Measurements from ENCODE around the gene COL5A1.
"Not testable (repeated sequence)": the region's sequence is repeated elsewhere in the genome, so short reads cannot be mapped to it uniquely, and the experiment has no call there.

The COL5A1 gene

DNA sequence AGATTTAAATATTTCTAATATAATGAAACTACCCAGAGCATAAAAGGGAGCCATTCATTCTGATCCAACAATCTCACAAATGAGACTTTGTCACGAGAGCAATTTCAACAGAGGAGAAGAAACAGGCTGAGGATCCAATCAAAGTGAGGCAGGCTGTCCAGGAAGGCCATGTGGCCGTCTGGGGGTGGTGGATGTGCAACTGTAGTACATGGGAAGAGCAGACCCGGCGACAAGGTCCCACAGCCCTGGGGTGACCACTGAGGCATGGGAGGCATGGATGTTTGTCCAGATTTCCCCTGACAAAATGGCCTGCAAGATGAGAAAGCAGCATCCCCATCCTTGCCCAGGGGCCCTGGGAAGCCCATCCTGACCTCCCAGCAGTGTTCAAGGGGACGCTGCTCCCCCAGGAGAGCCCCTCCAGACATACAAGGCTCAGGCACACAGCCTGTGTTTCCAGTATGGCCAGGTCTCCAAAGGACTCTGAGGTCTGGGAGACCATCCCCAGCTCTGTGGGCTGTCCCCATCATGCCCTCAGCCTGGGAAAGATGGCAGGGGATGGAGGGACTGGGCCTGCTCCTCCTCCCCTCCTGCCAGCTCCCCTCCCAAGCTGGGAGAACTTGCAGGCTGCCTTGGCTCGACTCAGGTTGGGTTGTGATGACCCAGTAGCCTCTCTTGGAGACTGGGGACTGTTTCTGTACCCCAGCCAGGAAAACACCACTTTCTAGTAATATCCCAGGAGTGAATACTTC is 211.5 kb downstream of the COL5A1 start:
- Histone ChIP-seq H3K4me1 (no peaks in the 10 kb centered on the region), H3K4me3 (no peak overlapping the region), H3K36me3 (replicated peaks) (no peaks in the 10 kb centered on the region), H3K9me3 (no peaks in the 10 kb centered on the region), H3K27me3 (ENCODE audit: low read depth) (no peaks in the 10 kb centered on the region)
- DNase-seq (ENCODE audit: low spot score in 2 of 2) = no peak
- in situ Hi-C loops (cut with MboI; ENCODE audit: low sequenced_read_pairs) = no loop called here

DNA sequence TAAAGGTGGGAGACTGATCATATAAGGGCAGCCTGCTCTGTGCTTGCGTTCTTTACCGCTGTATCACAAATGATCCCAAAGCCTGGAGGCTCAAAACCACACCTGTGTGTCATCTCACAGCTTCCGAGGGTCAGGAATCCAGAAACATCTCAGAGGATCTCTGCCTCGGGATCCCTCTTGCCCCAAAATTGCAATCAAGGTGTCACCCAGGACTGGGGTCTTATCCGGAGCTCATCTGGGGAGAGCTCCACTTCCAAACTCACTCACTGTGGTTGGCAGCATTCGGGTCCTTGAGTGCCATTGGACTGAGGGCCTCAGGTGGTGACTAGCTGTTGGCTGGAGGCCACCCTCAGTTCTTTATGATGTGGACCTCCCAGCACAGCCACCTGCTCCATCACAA is 212.3 kb downstream of the COL5A1 start:
- no peak for DNase-seq (ENCODE audit: low spot score in 2 of 2)
- H3K4me1 ChIP-seq = no peaks in the 10 kb centered on the region
- H3K9me3 ChIP-seq = no peaks in the 10 kb centered on the region
- in situ Hi-C loops (cut with MboI; ENCODE audit: low sequenced_read_pairs) = no loop called here
- no peaks in the 10 kb centered on the region for H3K36me3 ChIP-seq (replicated peaks)
- no peak overlapping the region for H3K4me3 ChIP-seq
- H3K27me3 ChIP-seq (ENCODE audit: low read depth) = no peaks in the 10 kb centered on the region

DNA sequence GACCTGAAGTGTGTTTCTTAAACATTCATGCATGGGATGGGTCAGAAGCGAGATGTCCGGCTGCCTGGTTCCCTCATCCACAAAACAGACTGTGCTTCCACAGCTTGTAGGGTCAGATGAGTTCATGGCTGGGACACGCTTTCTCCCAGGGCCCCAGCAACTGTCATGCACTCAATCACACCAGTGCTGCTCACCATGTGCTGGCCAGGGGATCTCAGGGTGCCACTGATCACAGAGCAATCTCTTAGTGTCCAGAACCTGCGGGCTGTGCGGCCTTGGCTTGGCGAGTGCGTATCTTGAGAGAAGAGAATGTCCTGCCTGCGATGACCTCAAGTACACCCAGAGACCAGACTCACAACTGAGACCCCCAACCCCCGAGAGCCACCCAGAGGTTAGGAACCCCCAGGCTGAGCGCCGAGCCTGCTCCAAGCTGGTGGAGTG is 213.0 kb downstream of the COL5A1 start:
- Histone ChIP-seq H3K27me3 (ENCODE audit: low read depth) (no peaks in the 10 kb centered on the region), H3K4me1 (no peaks in the 10 kb centered on the region), H3K4me3 (no peak overlapping the region), H3K36me3 (replicated peaks) (no peaks in the 10 kb centered on the region), H3K9me3 (no peaks in the 10 kb centered on the region)
- DNase-seq (ENCODE audit: low spot score in 2 of 2) = no peak
- in situ Hi-C loops (cut with MboI; ENCODE audit: low sequenced_read_pairs) = no loop called here

DNA sequence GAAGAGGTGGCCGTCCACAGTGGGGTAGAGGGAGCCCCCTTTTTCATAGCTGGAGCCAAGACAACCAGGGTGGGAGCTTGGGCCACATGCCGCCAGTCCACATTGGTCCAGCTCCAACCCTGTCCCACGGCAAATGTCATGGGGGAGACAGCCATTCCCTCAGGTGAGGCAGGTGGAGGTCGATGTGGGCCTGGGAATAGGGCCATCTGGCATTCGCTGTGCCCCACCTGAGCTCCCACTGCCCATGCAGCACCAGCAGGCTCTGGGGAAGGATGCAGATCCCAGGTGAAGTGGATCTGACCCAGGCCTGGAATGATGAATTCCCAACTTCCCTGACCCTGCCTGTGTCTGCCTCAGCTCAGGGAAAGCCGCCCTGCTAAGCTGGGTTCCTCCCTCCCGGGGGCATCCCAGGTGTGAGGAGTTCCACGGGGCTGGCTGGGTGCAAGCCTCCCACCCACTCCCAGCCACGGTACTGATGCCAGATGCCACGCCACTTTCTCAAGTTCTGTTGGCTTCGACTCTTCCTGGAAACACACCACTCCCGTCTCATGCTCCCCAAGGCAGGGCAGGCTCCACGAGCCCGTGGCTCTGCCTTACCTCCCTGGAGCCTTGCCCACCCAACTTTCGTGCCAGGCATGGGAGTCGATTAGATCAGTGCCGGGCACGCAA is 213.8 kb downstream of the COL5A1 start:
- Histone ChIP-seq H3K4me1 (no peaks in the 10 kb centered on the region), H3K4me3 (no peak overlapping the region), H3K36me3 (replicated peaks) (no peaks in the 10 kb centered on the region), H3K27me3 (ENCODE audit: low read depth) (no peaks in the 10 kb centered on the region), H3K9me3 (no peaks in the 10 kb centered on the region)
- DNase-seq (ENCODE audit: low spot score in 2 of 2) = no peak
- in situ Hi-C loops (cut with MboI; ENCODE audit: low sequenced_read_pairs) = no loop called here

DNA sequence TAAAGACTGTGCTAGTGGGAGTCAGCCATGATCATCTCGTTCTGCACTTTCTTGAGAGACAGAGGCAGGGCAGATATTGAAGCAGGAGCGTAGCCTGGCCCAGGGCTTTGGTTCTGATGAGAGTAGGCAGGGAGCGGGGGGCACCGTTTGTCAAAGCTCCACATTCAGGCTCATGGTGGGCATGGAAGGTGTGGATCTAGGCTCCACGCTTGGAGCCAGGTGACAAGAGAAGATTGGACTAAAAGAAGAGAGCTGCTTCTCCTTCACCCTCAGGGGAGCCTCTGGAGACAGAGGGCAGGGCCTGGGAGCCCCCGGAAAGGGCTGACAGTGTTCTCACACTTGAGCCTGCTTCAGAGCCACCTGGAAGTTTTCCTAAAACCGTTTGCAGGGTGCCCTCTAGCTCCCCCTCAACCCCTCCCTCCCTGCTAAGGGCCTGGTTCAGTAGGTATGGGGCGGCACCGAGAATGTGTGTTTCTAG is 214.3 kb downstream of the COL5A1 start:
- H3K36me3 ChIP-seq (replicated peaks) = no peaks in the 10 kb centered on the region
- no peaks in the 10 kb centered on the region for H3K9me3 ChIP-seq
- H3K4me1 ChIP-seq = no peaks in the 10 kb centered on the region
- no peak for DNase-seq (ENCODE audit: low spot score in 2 of 2)
- in situ Hi-C loops (cut with MboI; ENCODE audit: low sequenced_read_pairs) = no loop called here
- H3K4me3 ChIP-seq = no peak overlapping the region
- H3K27me3 ChIP-seq (ENCODE audit: low read depth) = no peaks in the 10 kb centered on the region

DNA sequence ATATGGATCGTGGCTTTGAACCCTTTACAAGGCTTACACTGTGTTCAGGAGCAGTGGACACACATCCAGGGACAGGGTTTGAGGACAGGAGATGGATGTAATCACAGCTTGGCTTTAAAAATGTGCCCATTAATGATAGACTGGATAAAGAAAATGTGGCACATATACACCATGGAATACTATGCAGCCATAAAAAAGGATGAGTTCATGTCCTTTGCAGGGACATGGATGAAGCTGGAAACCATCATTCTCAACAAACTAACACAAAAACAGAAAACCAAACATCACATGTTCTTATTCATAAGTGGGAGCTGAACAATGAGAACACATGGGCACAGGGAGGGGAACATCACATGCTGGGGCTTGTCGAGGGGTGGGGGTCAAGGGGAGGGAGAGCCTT is 215.8 kb downstream of the COL5A1 start:
- in situ Hi-C loops (cut with MboI; ENCODE audit: low sequenced_read_pairs); DNase-seq (ENCODE audit: low spot score in 2 of 2); H3K36me3 ChIP-seq (replicated peaks); H3K4me1 ChIP-seq; H3K9me3 ChIP-seq; H3K4me3 ChIP-seq; H3K27me3 ChIP-seq (ENCODE audit: low read depth): not testable (repeated sequence)

DNA sequence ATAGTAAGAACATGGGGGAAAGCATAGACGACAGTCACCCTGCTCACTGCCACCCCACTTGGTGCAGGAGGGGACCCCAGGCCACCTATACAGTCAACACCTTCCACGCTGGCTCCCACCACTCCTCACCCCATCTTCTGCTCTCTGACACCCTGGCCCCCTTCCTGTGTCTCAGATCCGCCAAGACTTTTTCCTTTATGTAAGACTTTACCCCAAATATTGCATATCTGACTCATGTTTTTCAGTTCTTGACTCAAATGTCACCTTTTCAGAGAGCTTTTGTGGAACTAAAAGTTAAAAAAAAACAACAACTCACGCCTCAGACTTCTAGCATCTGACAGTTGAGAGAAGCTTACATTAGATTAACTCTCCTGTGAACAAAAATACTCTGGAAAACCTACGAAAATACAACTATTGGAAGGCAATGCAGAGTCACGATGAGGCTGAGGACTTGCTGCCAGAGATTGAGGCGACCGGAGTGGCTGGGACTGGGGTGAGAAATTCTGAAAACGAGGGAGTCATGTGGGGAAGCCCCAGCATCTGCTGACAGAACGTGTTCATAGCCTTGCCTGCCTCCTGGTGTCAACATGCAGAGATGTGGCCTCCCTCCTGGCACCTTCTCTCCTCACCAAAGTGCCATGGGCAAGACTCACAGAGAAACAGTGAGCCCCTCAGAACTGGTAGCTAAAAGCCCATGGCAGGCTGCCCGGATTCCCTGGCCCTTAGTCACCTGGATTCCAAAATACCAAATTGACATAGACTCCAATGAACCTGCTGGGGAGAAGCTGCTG is 216.6 kb downstream of the COL5A1 start:
- Histone ChIP-seq H3K9me3 (no peaks in the 10 kb centered on the region), H3K27me3 (ENCODE audit: low read depth) (no peaks in the 10 kb centered on the region), H3K4me1 (no peaks in the 10 kb centered on the region), H3K36me3 (replicated peaks) (no peaks in the 10 kb centered on the region), H3K4me3 (no peak overlapping the region)
- in situ Hi-C loops (cut with MboI; ENCODE audit: low sequenced_read_pairs) = no loop called here
- DNase-seq (ENCODE audit: low spot score in 2 of 2) = no peak

DNA sequence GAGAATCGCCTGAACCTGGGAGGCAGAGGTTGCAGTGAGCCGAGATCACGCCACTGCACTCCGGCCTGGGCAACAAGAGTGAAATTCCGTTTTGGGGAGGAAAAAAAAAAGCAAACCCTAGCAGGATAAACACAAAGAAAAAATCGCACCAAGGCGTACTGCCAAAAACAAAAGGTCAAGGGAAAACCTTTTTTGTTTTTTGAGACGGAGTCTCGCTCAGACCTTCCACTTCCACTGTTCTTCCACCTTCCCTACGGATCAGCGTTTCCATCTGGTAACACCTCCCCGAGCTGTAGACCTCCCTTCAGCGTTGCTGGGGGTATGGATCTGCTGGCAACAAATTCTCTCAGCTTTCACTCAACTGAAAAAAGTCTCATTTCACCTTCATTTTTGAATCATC is 218.9 kb downstream of the COL5A1 start:
- H3K27me3 ChIP-seq (ENCODE audit: low read depth) = no peaks in the 10 kb centered on the region
- H3K36me3 ChIP-seq (replicated peaks) = no peaks in the 10 kb centered on the region

DNA sequence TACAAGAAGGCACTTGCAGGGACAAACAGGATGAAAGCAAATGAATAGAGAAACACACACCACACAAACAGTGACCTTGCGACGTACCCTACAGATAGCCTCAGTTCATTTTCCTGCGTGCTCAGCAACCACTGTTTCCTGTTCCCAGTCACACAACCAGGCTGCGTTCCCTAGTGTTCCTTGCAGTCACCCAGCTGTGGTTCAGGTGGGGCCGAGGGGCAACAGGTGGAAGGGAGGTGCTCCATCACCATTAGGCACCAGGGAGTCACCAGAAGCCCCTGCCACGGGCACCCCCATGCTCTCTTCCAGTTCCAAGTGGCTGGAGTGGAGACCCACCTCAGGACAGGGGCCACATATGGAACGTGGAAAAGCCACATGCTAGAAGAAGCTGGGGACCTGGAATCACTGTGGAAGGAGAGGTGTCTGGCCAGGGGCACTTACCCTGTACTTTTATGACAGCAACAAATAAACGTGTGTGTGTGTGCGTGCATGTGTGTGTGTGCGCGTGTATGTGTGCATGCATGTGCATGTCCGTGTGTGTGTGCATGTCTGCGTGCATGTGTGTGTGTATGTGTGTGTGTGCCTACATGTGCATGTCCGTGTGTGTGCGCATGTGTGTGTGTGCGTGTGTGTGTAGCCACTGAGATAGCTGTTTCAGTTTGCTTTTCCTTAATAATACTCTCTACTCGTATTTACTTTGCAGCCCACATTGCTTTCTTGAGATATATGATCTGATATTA is 220.2 kb downstream of the COL5A1 start:
- H3K36me3 ChIP-seq (replicated peaks) = no peaks in the 10 kb centered on the region
- in situ Hi-C loops (cut with MboI; ENCODE audit: low sequenced_read_pairs) = no loop called here
- H3K4me3 ChIP-seq = no peak overlapping the region
- H3K9me3 ChIP-seq = 0 out of 2 replicates have a peak, but pooled peaks cover 2% of the 10 kb centered on the region
- no peaks in the 10 kb centered on the region for H3K27me3 ChIP-seq (ENCODE audit: low read depth)
- no peak for DNase-seq (ENCODE audit: low spot score in 2 of 2)
- no peaks in the 10 kb centered on the region for H3K4me1 ChIP-seq

More for the DNA sequence above, 218.9 kb downstream of the COL5A1 start:
- H3K9me3 ChIP-seq = 0 out of 2 replicates have a peak, but pooled peaks cover 2% of the 10 kb centered on the region
- no peak overlapping the region for H3K4me3 ChIP-seq
- DNase-seq (ENCODE audit: low spot score in 2 of 2) = no peak
- no peaks in the 10 kb centered on the region for H3K4me1 ChIP-seq
- in situ Hi-C loops (cut with MboI; ENCODE audit: low sequenced_read_pairs) = no loop called here

DNA sequence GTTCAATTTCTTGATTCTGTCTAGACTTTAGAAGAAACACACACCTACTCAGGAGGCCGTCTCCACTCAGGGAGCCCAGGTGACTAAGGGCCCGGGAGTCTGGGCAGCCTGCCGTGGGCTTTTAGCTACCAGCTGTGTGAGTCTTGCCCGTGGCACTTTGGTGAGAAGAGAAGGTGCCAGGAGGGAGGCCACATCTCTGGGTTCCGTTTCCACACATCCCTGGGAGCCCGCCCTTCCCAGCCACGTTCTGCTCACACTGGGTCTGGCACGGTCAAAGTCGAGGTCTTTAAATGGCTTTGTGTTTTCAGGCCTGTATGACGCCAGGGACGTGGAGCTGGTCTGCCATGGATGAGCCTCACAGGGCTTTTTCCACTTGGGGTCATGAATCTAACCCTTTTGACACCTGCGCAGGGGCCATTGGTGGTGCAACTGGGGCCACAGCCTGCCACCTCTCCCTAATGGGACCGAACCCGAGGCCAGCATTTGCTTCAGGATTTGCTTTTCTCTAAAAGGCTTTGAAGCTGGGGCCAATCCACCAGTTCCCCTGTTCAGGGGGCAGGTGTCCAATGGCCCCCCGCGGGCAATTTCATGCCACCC is 221.8 kb downstream of the COL5A1 start:
- DNase-seq (ENCODE audit: low spot score in 2 of 2) = no peak
- Histone ChIP-seq H3K27me3 (ENCODE audit: low read depth) (no peaks in the 10 kb centered on the region), H3K4me3 (no peak overlapping the region), H3K4me1 (no peaks in the 10 kb centered on the region), H3K9me3 (0 out of 2 replicates have a peak, but pooled peaks cover 2% of the 10 kb centered on the region), H3K36me3 (replicated peaks) (no peaks in the 10 kb centered on the region)
- in situ Hi-C loops (cut with MboI; ENCODE audit: low sequenced_read_pairs) = no loop called here

DNA sequence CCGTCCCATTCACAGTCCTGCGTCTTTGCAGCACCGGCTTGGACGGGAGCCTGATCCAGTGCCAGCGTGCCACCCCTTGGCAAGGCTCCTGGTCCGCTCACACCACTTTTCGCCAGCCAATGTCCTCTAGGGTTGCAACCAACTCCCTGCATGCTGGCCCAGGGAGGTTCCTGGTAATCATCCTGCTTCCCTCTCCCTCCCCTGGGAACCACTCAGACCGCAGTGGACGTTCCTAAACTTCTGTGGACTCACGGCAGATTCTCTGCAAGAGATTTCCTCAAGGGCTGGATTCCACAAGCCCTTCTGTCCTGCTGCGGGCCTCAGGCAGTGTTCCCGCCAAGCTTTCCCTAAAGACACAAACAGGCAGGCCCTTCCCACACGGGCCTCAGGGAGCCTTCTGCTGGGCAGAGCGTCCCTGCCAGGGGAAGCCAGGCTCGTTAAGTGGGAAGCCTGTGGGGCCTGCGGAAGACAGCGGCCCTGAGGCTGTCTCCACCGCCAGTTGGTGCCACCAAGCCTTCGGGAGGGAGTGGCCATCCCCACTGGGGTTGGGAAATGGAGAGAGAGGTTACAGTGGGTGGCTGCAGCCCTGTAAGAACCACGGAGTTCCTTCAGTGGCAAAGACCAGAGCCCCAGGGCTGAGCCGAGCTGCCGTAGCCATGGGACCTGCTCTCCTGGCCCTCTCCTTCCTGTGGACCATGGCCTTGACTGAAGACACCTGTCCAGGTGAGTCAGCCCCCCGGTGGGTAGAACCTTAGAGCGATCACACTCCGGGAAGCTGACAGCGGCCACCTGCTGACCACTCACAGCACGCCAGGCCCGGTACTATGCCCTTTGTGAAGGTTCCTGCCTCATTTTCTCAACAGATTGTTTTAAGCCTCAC is 222.6 kb downstream of the COL5A1 start:
- no peaks in the 10 kb centered on the region for H3K4me1 ChIP-seq
- DNase-seq (ENCODE audit: low spot score in 2 of 2) = no peak
- H3K4me3 ChIP-seq = no peak overlapping the region
- in situ Hi-C loops (cut with MboI; ENCODE audit: low sequenced_read_pairs) = no loop called here
- 0 out of 2 replicates have a peak, but pooled peaks cover 2% of the 10 kb centered on the region for H3K9me3 ChIP-seq
- no peaks in the 10 kb centered on the region for H3K36me3 ChIP-seq (replicated peaks)
- no peaks in the 10 kb centered on the region for H3K27me3 ChIP-seq (ENCODE audit: low read depth)

DNA sequence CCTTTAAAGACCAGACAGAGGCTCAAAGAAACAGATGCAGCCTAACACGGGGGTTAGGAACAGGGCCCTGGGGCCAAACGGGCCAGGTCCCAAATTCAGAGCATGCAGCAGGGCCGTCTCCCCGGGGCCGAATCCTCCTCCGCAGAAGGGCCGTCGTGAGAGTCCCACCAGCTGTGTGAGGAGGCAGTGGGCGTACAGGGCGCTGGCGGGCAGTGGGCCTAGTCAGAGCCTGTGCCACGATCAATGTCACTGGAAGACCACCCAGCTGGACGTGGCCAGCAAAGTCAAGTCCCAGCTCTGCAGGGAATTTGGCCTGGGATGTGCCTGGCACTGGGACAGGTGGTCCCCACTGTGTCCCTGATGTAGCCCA is 223.2 kb downstream of the COL5A1 start:
- in situ Hi-C loops (cut with MboI; ENCODE audit: low sequenced_read_pairs) = no loop called here

More for the DNA sequence above, 223.2 kb downstream of the COL5A1 start:
- Histone ChIP-seq H3K27me3 (ENCODE audit: low read depth) (no peaks in the 10 kb centered on the region), H3K9me3 (0 out of 2 replicates have a peak, but pooled peaks cover 2% of the 10 kb centered on the region), H3K36me3 (replicated peaks) (no peaks in the 10 kb centered on the region), H3K4me1 (no peaks in the 10 kb centered on the region), H3K4me3 (no peak overlapping the region)
- no peak for DNase-seq (ENCODE audit: low spot score in 2 of 2)

All from HAP-1 (cell line).